ENCODE measurements around the gene TMEM95.

The TMEM95 gene

GRCh38 chr17:7355053-7355452 is at the start of gene TMEM95:
Gene TMEM95, plus strand, starts transcription at chr17:7355156. Its CDS starts 49 bp downstream, at chr17:7355205.
- DNase-seq (ENCODE audit: low read depth), result no peak

GRCh38 chr17:7306911-7307685 is 47.9 kb upstream of the TMEM95 start, which contains the start of gene EIF5A:
Gene EIF5A, plus strand, starts transcription at chr17:7307628. Its CDS starts 2,008 bp downstream, at chr17:7309636.
- DNase-seq (ENCODE audit: low read depth), result peak; percentile 99

GRCh38 chr17:7307686-7308624 is 47.0 kb upstream of the TMEM95 start:
- no peak for DNase-seq (ENCODE audit: low read depth)

GRCh38 chr17:7308625-7309433 is 46.1 kb upstream of the TMEM95 start:
- DNase-seq (ENCODE audit: low read depth), result peak; percentile 50

- no peak for DNase-seq (ENCODE audit: low read depth)
Measured at GRCh38 chr17:7309628-7310027, 45.3 kb upstream of the TMEM95 start.

- no peak for DNase-seq (ENCODE audit: low read depth)
Measured at GRCh38 chr17:7311110-7311705, 43.7 kb upstream of the TMEM95 start.

- no peak for DNase-seq (ENCODE audit: low read depth)
Measured at GRCh38 chr17:7312432-7313087, 42.4 kb upstream of the TMEM95 start.

GRCh38 chr17:7313088-7313889 is 41.7 kb upstream of the TMEM95 start:
- DNase-seq (ENCODE audit: low read depth), result no peak

- DNase-seq (ENCODE audit: low read depth), result no peak
Measured at GRCh38 chr17:7313890-7314718, 40.9 kb upstream of the TMEM95 start.

- DNase-seq (ENCODE audit: low read depth), result no peak
Measured at GRCh38 chr17:7314719-7315569, 40.0 kb upstream of the TMEM95 start, which contains the start of gene GPS2. Gene GPS2, minus strand, starts transcription at chr17:7315360. Its CDS starts 308 bp downstream, at chr17:7315052.

- no peak for DNase-seq (ENCODE audit: low read depth)
Measured at GRCh38 chr17:7315570-7316235, 39.3 kb upstream of the TMEM95 start.

- no peak for DNase-seq (ENCODE audit: low read depth)
Measured at GRCh38 chr17:7317161-7317803, 37.7 kb upstream of the TMEM95 start.

- no peak for DNase-seq (ENCODE audit: low read depth)
Measured at GRCh38 chr17:7318121-7318860, 36.7 kb upstream of the TMEM95 start.

GRCh38 chr17:7321466-7321865 is 33.5 kb upstream of the TMEM95 start:
- no peak for DNase-seq (ENCODE audit: low read depth)

- DNase-seq (ENCODE audit: low read depth), result no peak
Measured at GRCh38 chr17:7322520-7323194, 32.3 kb upstream of the TMEM95 start.

All from GM04503 (cell line).